Inflammatory macrophage treated with lipopolysaccharide for 4 hours (primary cell): ENCODE results near the gene FOXJ2.
"Not testable (repeated sequence)": the region's sequence is repeated elsewhere in the genome, so short reads cannot be mapped to it uniquely, and the experiment has no call there.

ENCODE experiments used
- DNase-seq: peaks from one replicate; pipeline ENCODE4 v3.0.0-alpha.2; 2020

Gene FOXJ2

DNA sequence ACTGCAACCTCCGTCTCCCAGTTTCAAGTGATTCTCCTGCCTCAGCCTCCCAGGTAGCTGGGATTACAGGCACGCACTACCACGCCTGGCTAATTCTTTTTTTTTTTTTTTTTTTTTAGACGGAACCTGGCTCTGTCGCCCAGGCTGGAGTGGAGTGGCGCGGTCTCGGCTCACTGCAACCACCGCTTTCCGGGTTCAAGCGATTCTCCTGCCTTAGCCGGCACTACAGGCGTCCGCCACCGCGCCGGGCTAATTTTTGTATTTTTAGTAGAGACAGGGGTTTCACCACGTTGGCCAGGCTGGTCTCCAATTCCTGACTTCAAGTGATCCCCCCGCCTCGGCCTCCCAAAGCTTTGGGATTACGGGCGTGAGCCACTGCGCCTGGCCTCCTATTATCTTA lies 1.5 kb upstream of the FOXJ2 start:
- DNase-seq, result not testable (repeated sequence)

DNA sequence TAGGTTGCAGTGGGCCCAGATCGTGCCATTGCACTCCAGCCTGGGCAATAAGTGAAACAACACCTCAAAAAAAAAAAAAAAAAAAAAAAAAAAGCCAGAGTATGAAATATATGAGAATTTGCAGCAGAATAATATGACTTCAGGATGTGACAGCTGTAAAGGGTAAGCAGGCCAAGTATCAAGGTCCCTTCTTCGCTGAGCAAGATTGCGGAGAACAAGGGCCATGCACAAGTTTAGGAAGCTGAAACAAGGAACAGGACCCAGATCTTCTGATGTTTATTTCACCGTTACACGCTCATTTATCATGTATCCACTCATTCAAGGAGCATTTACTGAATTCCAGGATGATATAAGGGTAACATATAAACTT lies 659 bp upstream of the FOXJ2 start:
- no peak for DNase-seq

DNA sequence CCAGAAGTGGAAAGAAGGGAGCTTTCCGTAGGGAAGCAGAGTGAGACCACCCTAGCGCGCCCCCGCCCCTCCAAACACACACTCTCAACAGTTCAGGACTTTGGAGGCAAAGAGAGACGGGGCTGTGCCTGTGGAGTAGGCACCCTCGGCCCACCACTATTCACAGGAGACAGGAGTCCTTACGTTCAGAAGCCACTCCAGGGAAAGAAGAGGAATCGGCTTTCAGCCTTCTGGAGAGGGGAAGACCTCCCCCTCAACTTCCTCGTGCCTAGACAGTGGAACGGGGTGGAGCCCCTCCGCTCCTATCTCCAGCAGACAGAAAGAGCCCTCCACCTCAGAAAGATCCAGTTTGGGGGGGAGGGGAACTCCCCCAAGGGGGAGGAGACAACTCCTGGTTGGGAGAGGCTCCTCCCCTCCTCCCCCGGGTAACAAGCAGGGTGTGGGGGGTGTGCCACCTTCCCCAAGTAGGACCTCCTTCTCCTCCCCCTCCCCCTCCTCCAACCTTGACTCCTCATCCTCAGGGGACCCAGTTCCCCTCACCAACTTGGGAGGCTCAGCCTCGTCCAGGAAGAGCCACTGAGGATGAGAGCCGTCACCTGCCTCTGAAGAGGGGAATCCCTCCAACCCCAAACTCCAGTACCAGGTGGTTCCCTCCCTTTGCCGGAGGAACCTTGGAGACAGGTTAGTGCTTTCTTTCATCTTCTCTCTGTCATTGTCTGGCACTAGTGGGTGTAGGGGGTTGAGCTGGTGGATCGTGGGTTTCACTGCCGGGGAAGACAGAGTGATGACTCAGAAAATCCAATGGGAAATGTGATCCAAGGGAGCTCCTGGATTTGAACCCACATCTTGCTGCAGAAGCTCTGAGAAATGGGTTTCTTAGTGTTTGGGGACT lies 883 bp downstream of the FOXJ2 start:
- DNase-seq, result no peak

GRCh38 chr12:8034802-8035201 lies 2.3 kb downstream of the FOXJ2 start:
- no peak for DNase-seq

DNA sequence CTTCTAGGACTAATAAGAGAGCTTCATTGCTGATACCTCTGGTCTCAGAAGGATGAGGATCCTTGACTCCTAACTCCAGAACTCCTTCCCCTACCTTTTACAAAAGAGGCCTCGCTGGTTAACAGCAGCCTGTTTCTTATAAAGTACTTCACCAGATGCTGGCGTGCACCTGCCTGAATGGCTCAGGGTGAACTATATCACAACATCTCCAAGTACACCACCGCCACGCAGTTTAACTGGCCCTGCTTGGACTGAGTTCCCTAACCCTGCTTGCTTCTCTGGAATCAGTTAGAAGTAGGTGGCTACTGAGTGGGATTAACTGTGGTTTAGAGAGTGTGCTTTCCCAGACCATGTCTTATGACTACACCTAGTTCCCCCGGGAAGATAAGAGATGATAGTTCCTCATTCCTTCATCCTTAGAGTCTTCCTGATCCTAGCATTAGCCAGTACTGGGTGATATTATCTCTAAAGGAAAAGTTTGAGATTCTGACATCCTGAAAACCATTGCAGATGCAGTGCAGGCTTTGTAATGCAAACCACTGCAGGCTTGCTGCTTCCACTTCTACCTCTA lies 3.0 kb downstream of the FOXJ2 start:
- no peak for DNase-seq

DNA sequence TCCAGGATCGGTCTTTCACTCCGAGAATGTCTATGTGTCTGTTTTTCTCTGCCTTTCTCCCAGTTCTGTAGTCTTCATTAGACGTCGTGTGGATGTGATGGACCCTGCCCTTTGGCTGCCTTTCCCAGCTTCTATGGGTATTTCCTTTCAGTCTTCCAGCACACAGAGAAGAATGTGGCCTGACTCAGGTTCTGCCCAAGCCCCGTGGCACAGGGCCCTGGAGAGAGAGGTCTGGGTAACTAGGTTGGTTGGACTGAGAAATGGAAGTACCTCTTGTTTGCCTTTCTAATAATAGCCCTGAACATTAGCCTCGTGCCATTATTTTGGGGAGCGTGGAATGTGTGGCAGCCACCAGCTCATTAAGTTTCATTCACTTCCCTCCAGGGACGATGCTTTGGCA lies 3.8 kb downstream of the FOXJ2 start:
- DNase-seq, result no peak

- DNase-seq, result peak; percentile 76
Measured at GRCh38 chr12:8037046-8037663, 4.6 kb downstream of the FOXJ2 start.

GRCh38 chr12:8037947-8038346 lies 5.4 kb downstream of the FOXJ2 start:
- DNase-seq, result no peak

GRCh38 chr12:8038659-8039114 lies 6.2 kb downstream of the FOXJ2 start:
- no peak for DNase-seq

GRCh38 chr12:8040791-8041190 lies 8.3 kb downstream of the FOXJ2 start:
- DNase-seq, result no peak

- peak; percentile 81 for DNase-seq
Measured at GRCh38 chr12:8045952-8046944, 13.7 kb downstream of the FOXJ2 start.

DNA sequence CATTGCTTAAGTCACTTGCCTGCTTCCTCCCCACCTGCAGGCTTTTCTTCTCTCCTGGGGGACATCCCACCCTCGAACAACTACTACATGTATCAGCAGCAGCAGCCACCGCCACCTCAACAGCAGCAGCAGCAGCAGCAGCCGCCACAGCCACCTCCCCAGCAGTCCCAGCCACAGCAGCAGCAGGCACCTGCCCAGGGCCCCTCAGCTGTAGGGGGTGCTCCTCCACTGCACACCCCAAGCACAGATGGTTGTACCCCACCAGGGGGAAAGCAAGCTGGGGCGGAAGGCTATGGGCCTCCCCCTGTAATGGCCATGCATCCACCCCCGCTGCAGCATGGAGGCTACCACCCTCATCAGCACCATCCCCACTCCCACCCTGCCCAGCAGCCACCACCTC lies 15.3 kb downstream of the FOXJ2 start:
- no peak for DNase-seq

DNA sequence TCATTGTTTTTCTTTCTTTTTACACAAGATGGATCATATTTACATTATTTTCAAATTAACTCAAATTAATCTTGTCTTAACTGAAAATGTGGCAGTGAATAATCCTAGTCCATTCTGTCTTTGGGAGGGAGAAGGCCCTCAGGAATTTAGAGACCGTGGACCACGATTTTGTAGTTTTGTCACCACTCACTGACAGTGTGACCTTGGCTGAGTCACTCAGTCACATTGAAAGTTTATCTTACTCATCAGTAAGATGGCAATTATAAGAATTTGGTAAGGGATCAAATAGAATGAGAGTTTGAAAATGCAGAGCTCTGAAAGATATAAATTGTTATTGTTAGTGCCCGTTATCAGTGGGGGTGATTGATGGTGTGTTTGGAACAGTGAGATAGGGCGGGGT lies 16.4 kb downstream of the FOXJ2 start:
- DNase-seq, result peak; percentile 45

DNA sequence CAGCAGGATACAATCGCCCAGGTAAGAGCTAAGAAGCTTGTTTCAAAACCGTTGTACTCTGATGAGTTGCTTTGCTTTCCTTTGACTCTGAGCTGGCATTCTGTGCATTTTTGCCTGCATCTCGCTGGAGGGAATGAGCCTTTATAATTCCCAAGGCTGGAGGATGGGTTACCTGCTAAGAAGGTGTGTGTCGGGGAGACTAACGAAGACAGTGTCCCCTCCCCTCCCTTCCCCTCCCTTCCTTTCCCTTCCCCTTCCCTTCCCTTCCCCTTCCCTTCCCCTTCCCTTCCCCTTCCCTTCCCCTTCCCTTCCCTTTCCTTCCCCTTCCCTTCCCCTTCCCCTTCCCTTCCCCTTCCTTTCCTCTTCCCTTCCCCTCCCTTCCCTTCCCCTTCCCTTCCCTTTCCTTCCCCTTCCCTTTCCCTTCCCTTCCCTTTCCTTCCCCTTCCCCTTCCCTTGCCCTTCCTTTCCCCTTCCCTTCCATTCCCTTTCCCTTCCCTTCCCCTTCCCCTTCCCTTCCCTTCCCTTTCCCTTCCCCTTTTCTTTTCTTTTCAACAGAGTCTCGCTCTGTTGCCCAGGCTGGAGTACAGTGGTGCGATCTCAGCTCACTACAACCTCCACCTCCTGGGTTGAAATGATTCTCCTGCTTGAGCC lies 18.2 kb downstream of the FOXJ2 start:
- DNase-seq, result no peak

DNA sequence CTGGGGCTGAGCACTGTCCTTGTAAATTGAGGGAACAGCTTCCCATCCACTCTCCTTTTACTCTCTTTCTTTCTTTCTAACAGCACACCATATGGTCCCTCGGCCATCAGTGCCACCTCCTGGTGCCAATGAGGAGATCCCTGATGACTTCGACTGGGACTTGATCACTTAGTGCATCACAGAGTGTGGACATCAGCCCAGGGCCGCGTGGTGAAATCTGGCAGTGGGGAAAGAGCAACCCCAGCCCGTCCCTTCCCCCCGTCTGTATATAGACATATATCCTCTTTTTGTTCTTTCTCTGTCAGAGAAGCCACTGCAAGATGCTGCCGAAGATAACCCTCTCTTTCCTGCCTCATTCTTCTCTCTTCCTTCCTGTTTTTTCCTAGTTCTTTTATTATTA lies 20.2 kb downstream of the FOXJ2 start:
- DNase-seq, result peak; percentile 93

- no peak for DNase-seq
Measured at GRCh38 chr12:8054816-8055215, 22.3 kb downstream of the FOXJ2 start.

DNA sequence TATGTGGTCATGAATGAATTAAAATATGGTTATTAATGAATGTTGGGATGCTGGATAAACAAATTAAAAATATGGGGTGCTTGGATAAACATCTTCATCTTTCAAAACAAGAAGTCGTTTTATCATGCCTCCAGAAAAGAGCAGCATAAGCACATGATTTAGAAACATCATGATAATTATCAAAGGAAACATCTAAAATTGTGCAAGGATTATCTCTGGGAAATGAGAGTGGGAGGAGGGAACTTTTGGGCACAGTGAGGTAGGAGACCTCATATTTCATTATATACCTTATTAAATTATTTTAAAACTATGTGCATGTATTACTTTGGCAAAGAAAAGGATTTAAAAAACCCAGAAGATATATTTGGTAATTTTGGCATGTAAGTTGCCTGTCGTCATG lies 24.8 kb downstream of the FOXJ2 start:
- peak; percentile 73 for DNase-seq

DNA sequence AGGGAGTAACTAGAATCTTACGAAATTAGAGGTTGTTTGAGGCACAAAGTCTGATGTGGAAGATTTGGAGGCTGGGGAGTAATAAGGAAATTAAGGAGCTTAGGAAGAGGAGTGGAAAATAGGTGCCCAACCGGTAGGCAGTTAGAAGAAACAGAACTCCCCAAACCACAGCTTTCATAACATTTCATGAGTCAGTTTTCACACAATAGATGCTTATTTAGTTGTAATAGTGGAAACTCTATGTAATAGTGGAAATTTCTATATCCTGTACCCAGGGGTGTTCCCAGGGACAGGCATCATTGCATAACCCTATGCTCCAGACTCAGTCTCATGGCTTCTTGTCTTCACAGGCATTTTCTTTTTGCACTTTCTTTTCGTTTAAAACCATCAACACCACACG lies 25.3 kb downstream of the FOXJ2 start:
- DNase-seq, result peak; percentile 98

DNA sequence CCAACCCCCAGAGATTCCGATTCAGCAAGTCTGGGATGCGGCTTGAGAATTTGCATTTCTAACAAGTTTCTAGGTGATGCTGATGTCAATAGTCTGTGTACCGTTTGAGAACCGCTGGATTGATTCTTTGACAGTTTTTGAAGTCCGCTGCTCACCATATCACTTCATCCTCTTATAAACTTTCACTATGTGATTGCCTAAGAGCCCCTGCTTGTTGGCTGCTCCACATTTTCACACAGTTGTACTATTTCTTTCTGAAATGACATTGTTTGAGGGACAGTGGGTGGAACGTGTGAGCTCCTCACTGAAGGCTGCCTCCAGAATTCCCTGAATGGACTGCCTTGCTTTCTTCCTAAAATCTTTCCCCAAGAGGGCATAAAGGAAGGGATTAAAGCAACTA lies 26.0 kb downstream of the FOXJ2 start:
- DNase-seq, result peak; percentile 70

- DNase-seq, result no peak
Measured at GRCh38 chr12:8064131-8064530, 31.6 kb downstream of the FOXJ2 start.

DNA sequence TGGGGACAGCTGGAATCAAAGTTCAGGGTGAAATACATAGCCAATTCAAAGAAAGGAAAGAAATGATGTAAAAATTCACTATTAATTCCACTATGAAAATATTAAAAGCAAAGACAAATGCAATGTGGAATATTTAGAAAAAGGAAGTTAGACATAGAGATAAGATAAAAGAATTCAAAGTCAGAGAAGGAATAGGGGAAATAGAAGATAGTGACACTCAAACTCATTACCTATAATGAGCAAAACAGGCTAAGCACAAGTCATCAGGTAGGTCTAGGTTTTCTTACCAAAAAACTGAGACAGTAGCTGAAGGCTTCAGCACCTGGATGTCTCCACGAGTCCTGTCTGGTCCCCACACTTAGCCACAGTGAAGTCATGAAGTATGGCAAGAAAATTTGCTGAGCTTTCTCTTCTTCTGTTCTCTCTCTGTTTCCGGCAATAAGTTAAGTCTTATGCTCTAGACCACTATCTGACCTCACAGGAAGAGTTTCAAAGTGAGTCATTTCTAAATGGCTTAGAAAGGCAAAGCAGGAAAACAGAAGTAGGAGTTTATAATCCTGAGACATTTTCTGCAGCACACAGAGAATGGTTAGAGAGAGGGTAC lies 33.6 kb downstream of the FOXJ2 start, which contains the start of gene C3AR1:
Gene C3AR1 (minus strand): TSS at position 369 of the 604 bp plus-strand sequence. CDS start 6,174 bp downstream, outside the sequence.
- peak; percentile 96 for DNase-seq

DNA sequence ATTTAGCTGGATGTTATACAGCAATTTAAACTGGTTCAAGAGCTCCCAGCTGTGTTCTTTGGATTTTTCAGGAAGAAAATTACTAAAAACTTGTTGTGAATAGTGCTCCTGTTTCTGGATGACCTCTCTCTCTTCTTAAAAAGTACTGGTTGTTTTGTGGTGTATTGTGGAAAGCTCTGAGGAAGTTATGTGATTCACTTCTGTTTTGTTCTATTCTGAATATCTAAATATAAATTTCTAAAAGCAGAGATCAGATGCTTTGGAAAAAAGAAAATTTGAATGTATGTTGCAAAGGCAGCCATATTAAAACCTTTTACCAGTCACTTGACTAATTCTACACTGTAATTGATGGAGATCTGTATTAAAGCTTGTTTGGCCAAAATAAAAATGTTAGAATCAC lies 37.1 kb downstream of the FOXJ2 start:
- peak; percentile 53 for DNase-seq
